Endothelial cell (in vitro differentiated cells): ENCODE data around the gene SLFNL1. TPM values are rescaled to one million over a fixed set of nuclear protein-coding genes. Genes with fewer than 3 reads are reported as not detected.

Experiments used
- DNase-seq: peaks from one replicate; pipeline ENCODE4 v3.0.0; 2021; ENCODE audit warnings: low spot score
- H3K27ac Mint-ChIP-seq: one replicate; pipeline ENCODE4 v1.8.0; 2021; ENCODE audit warnings: mixed read lengths, inconsistent platforms; ENCODE audit not compliant: unreplicated experiment
- H3K27me3 Mint-ChIP-seq: one replicate; pipeline ENCODE4 v1.8.0; 2021; ENCODE audit warnings: mild to moderate bottlenecking, moderate library complexity, mixed read lengths, inconsistent platforms; ENCODE audit not compliant: unreplicated experiment
- H3K36me3 Mint-ChIP-seq: one replicate; pipeline ENCODE4 v1.8.0; 2021; ENCODE audit warnings: mild to moderate bottlenecking, low read depth, mixed read lengths, inconsistent platforms; ENCODE audit not compliant: unreplicated experiment
- H3K4me1 Mint-ChIP-seq: one replicate; pipeline ENCODE4 v1.8.0; 2021; ENCODE audit warnings: mild to moderate bottlenecking, mixed read lengths, inconsistent platforms; ENCODE audit not compliant: unreplicated experiment
- H3K4me3 Mint-ChIP-seq: one replicate; pipeline ENCODE4 v1.8.0; 2021; ENCODE audit warnings: mild to moderate bottlenecking, mixed read lengths, inconsistent platforms; ENCODE audit not compliant: unreplicated experiment
- H3K9me3 Mint-ChIP-seq: one replicate; pipeline ENCODE4 v1.8.0; 2021; ENCODE audit warnings: mixed read lengths, inconsistent platforms; ENCODE audit not compliant: unreplicated experiment
- CTCF ChIP-seq: fragments of 200-600 bp; sonication (generic); IDR thresholded peaks from one replicate; pipeline ENCODE4 v1.5.0; 2021; ENCODE audit warnings: antibody characterized with exemption; ENCODE audit not compliant: unreplicated experiment
- total RNA-seq: library from RNA; stranded (reverse); fragmentation: NEBNext Ultra II Directional; extraction: Animal tissue kit (Norgen Biotek cat#: 25700); gene quantifications from one replicate; pipeline ENCODE4 v1.2.1, GENCODE V29; 2021; ENCODE audit not compliant: unreplicated experiment

The SLFNL1 gene
- total RNA-seq, 1 donor from 2014 or later = 0.38 TPM

- no peak for TF ChIP-seq CTCF
- Mint-ChIP-seq H3K4me3 (peak overlapping the region; percentile 92), H3K4me1 (peaks cover 21% of the 10 kb centered on the region), H3K9me3 (no peaks in the 10 kb centered on the region), H3K27me3 (peaks cover 10% of the 10 kb centered on the region), H3K36me3 (peaks cover 19% of the 10 kb centered on the region), H3K27ac (peak overlapping the region; percentile 44)
- DNase-seq = no peak
Measured at GRCh38 chr1:40980453-40981121, 40.9 kb downstream of the SLFNL1 start.

- peak overlapping the region; percentile 92 for H3K4me3 Mint-ChIP-seq
- no peak for TF ChIP-seq CTCF
- peaks cover 10% of the 10 kb centered on the region for H3K27me3 Mint-ChIP-seq
- peaks cover 14% of the 10 kb centered on the region for H3K36me3 Mint-ChIP-seq
- H3K9me3 Mint-ChIP-seq = no peaks in the 10 kb centered on the region
- DNase-seq = no peak
- peak overlapping the region; percentile 44 for H3K27ac Mint-ChIP-seq
- H3K4me1 Mint-ChIP-seq = peaks cover 27% of the 10 kb centered on the region
Measured at GRCh38 chr1:40980068-40980452, 41.5 kb downstream of the SLFNL1 start.

- TF ChIP-seq CTCF = no peak
- Mint-ChIP-seq H3K27me3 (peaks cover 10% of the 10 kb centered on the region), H3K27ac (peak within 1 kb of the TSS; percentile 44), H3K9me3 (no peaks in the 10 kb centered on the region), H3K4me1 (peaks cover 33% of the 10 kb centered on the region), H3K36me3 (peaks cover 14% of the 10 kb centered on the region), H3K4me3 (peak within 1 kb of the TSS; percentile 92)
- peak; percentile 94 for DNase-seq
Measured at GRCh38 chr1:40979241-40980067, 42.1 kb downstream of the SLFNL1 start, which contains the start of gene CTPS1. Gene CTPS1 (plus strand): TSS chr1:40979696. CDS start chr1:40983291, 3,595 bp downstream.

- Mint-ChIP-seq H3K27ac (peak overlapping the region; percentile 33), H3K9me3 (no peaks in the 10 kb centered on the region), H3K36me3 (peaks cover 11% of the 10 kb centered on the region), H3K4me3 (peak overlapping the region; percentile 87), H3K27me3 (peaks cover 10% of the 10 kb centered on the region), H3K4me1 (peaks cover 38% of the 10 kb centered on the region)
- DNase-seq = no peak
- no peak for TF ChIP-seq CTCF
Measured at GRCh38 chr1:40978886-40979240, 42.7 kb downstream of the SLFNL1 start.

- Mint-ChIP-seq H3K9me3 (no peaks in the 10 kb centered on the region), H3K4me1 (peaks cover 42% of the 10 kb centered on the region), H3K27me3 (peaks cover 10% of the 10 kb centered on the region), H3K4me3 (no peak overlapping the region), H3K27ac (no peak overlapping the region), H3K36me3 (peaks cover 10% of the 10 kb centered on the region)
- no peak for DNase-seq
- no peak for TF ChIP-seq CTCF
Measured at GRCh38 chr1:40977716-40978115, 43.8 kb downstream of the SLFNL1 start.
